Inflammatory macrophage treated with lipopolysaccharide for 1 hour (primary cell): ENCODE data around the gene NCOA6.

Experiments used
- DNase-seq, 2 donors: peaks; one replicate each; pipeline ENCODE4 v3.0.0-alpha.2; 2020 to 2022

NCOA6 gene

GRCh38 chr20:34825530-34826362 is at the start of gene NCOA6:
NCOA6 (minus strand) TSS chr20:34825651; CDS start chr20:34782355, 43,296 bp downstream.
- DNase-seq: peak; percentile 68 to 89

- DNase-seq: peak; percentile 77 to 93
These were observed 48.7 kb upstream of the NCOA6 start for GRCh38 chr20:34874094-34874654.

- no peak for DNase-seq
These were observed 48.2 kb upstream of the NCOA6 start for GRCh38 chr20:34873583-34874093.

GRCh38 chr20:34872622-34873224 is 47.3 kb upstream of the NCOA6 start, which contains the start of gene GGT7:
GGT7 (minus strand) TSS chr20:34872856; CDS start chr20:34872815, 41 bp downstream.
- peak; percentile 44 to 77 for DNase-seq

- DNase-seq: no peak
These were observed 46.6 kb upstream of the NCOA6 start for GRCh38 chr20:34871966-34872621.

- no peak for DNase-seq
These were observed 46.0 kb upstream of the NCOA6 start for GRCh38 chr20:34871320-34871926.

GRCh38 chr20:34864216-34864615 is 38.8 kb upstream of the NCOA6 start:
- no peak for DNase-seq

GRCh38 chr20:34863421-34863965 is 38.0 kb upstream of the NCOA6 start:
- no peak for DNase-seq

GRCh38 chr20:34862724-34863123 is 37.3 kb upstream of the NCOA6 start:
- no peak for DNase-seq

GRCh38 chr20:34861386-34862084 is 36.1 kb upstream of the NCOA6 start:
- no peak for DNase-seq

- no peak for DNase-seq
These were observed 34.5 kb upstream of the NCOA6 start for GRCh38 chr20:34859826-34860545.

GRCh38 chr20:34859367-34859766 is 33.9 kb upstream of the NCOA6 start:
- DNase-seq: no peak

GRCh38 chr20:34852298-34852697 is 26.8 kb upstream of the NCOA6 start:
- no peak for DNase-seq

GRCh38 chr20:34850969-34851368 is 25.5 kb upstream of the NCOA6 start:
- no peak for DNase-seq

- no peak for DNase-seq
These were observed 24.3 kb upstream of the NCOA6 start for GRCh38 chr20:34849778-34850177.

GRCh38 chr20:34848597-34848996 is 23.1 kb upstream of the NCOA6 start:
- DNase-seq: no peak

GRCh38 chr20:34843421-34843820 is 18.0 kb upstream of the NCOA6 start:
- no peak for DNase-seq

- no peak for DNase-seq
These were observed 16.7 kb upstream of the NCOA6 start for GRCh38 chr20:34842143-34842542.

- peak; percentile 49 to 80 for DNase-seq
These were observed 9.0 kb upstream of the NCOA6 start for GRCh38 chr20:34834459-34834893.

GRCh38 chr20:34831936-34832335 is 6.5 kb upstream of the NCOA6 start:
- DNase-seq: peak; percentile 9 to 10

- DNase-seq: no peak
These were observed 3.7 kb upstream of the NCOA6 start for GRCh38 chr20:34829191-34829590.
